ENCODE data around the gene KNDC1. TPM values are rescaled to one million over a fixed set of nuclear protein-coding genes. Genes with fewer than 3 reads are reported as not detected.

KNDC1 gene
- total and polyA plus RNA-seq, 2 of the 13 experiments (the other 11 are each of a cell fraction or from before 2014, with no cell fraction given), result 0.69 TPM; not detected in 1

- FAIRE-seq, result no peak
- CTCF ChIA-PET (ENCODE audit: low intra/inter-chr PET ratio, low total read pairs), result no interaction called here
- DNase-seq (ENCODE audit: low spot score), result no peak
These were observed 4.8 kb upstream of the KNDC1 start for GRCh38 chr10:133154996-133155778.

DNA sequence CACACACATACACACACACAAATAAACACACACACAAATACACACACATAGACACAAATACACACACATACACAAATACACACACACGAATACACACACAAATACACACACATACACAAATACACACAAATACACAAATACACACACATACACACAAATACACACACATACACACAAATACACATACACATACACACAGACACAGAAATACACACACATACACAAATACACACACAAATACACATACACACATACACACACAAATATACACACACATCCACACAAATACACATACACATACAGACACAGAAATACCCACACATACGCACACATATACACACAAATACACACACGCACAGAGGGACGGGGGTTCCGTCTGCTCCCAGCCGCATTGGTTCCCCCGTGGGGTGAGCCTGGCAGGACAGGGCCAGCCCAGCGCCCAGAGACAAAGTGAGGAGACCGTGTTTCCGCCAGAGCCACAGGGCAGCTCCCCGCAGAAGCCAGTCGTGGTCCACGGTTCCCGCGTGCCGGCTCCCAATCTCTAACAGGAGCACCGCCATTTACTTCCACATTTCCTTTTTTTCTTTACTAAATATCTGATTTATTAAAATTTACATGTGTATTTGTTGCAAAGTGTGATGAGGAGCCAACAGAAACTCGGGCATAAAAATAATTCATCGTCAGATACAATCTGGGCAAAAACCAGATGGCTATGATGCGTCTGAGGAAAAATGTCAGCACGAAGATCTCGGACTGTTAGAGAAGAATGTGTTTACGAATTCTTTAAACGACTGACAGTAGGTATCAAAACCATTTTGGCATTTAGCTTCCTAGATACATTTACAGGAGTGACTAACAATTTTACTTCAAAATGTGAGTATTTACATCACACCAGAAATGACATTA is 3.1 kb upstream of the KNDC1 start:
- Histone ChIP-seq H3K27ac (ENCODE audit: extremely low read length, insufficient read depth, low read length) (no peak overlapping the region), H3K9me3 (ENCODE audit: low read length) (no peaks in the 10 kb centered on the region), H3K9ac (ENCODE audit: insufficient read depth, low read depth, low read length) (no peak overlapping the region), H3K4me2 (ENCODE audit: low read depth, low read length) (no peak overlapping the region), H4K20me1 (ENCODE audit: insufficient read depth, low read length) (no peaks in the 10 kb centered on the region), H3K79me2 (ENCODE audit: insufficient read depth, low read length) (no peaks in the 10 kb centered on the region), H3K4me1 (ENCODE audit: insufficient read depth, low read length) (peaks cover 8% of the 10 kb centered on the region), H3K4me3 (replicated peaks in 1 of 3; ENCODE audit: insufficient read depth in 1 of 3, low read depth in 2 of 3, low read length in 3 of 3) (no peak overlapping the region), H3K27me3 (ENCODE audit: control insufficient read depth in 1 of 2, insufficient read depth in 2 of 2, low read length in 2 of 2) (peaks cover 8 to 37% of the 10 kb centered on the region in 2 experiments), H3K36me3 (replicated peaks in 1 of 2; ENCODE audit: control insufficient read depth in 1 of 2, insufficient read depth in 2 of 2, low read length in 2 of 2) (no peaks in the 10 kb centered on the region), H2AFZ (ENCODE audit: low read length) (no peak overlapping the region)
- CTCF ChIA-PET (ENCODE audit: low intra/inter-chr PET ratio, low total read pairs), result no interaction called here
- no peak for DNase-seq (ENCODE audit: low spot score)
- 60% methylated on average over 22 of the region's 24 CpGs for WGBS (ENCODE audit: low lambda C conversion rate)
- no peak for ATAC-seq
- in situ Hi-C loops (cut with HindIII; ENCODE audit: extremely low pct_ligation_motif_present, low pct_unique_long_range_greater_than_20kb) (no loop called here), intact Hi-C loops (cut with micrococcal nuclease; ENCODE audit: unreplicated experiment) (no loop called here)
- no TSS peak for BruUV-seq (replicated peaks)
- POLR2A ChIA-PET, result no interaction called here
- TF ChIP-seq MLX (CRISPR knock-in tag; IDR thresholded peaks at IDR 0.05) (no peak), ZNF646 (CRISPR knock-in tag; IDR thresholded peaks at IDR 0.05) (peak; percentile 47; the same call in 1 of the 2 replicates)
- FAIRE-seq, result no peak

More at GRCh38 chr10:133154996-133155778, 4.8 kb upstream of the KNDC1 start:
- Histone ChIP-seq H3K27ac (ENCODE audit: extremely low read length, insufficient read depth, low read length) (no peak overlapping the region), H3K4me2 (ENCODE audit: low read depth, low read length) (no peak overlapping the region), H3K4me1 (ENCODE audit: insufficient read depth, low read length) (no peaks in the 10 kb centered on the region), H4K20me1 (ENCODE audit: insufficient read depth, low read length) (no peaks in the 10 kb centered on the region), H3K36me3 (replicated peaks in 1 of 2; ENCODE audit: control insufficient read depth in 1 of 2, insufficient read depth in 2 of 2, low read length in 2 of 2) (no peaks in the 10 kb centered on the region), H3K79me2 (ENCODE audit: insufficient read depth, low read length) (no peaks in the 10 kb centered on the region), H3K27me3 (ENCODE audit: control insufficient read depth in 1 of 2, insufficient read depth in 2 of 2, low read length in 2 of 2) (peaks cover 5 to 32% of the 10 kb centered on the region in 2 experiments), H3K4me3 (replicated peaks in 1 of 3; ENCODE audit: insufficient read depth in 1 of 3, low read depth in 2 of 3, low read length in 3 of 3) (no peak overlapping the region), H2AFZ (ENCODE audit: low read length) (no peak overlapping the region), H3K9me3 (ENCODE audit: low read length) (no peaks in the 10 kb centered on the region), H3K9ac (ENCODE audit: insufficient read depth, low read depth, low read length) (no peak overlapping the region)
- POLR2A ChIA-PET, result no interaction called here
- no peak for ATAC-seq
- intact Hi-C loops (cut with micrococcal nuclease; ENCODE audit: unreplicated experiment) (no loop called here), in situ Hi-C loops (cut with HindIII; ENCODE audit: extremely low pct_ligation_motif_present, low pct_unique_long_range_greater_than_20kb) (no loop called here)
- peak; percentile 63 for TF ChIP-seq CREB1 (IDR thresholded peaks at IDR 0.05)
- no peak for TF ChIP-seq CREB1 (CRISPR knock-in tag; IDR thresholded peaks at IDR 0.05)
- TF ChIP-seq ATF7 (IDR thresholded peaks at IDR 0.05), result peak; percentile 55
- no peak for TF ChIP-seq ATF7 (CRISPR knock-in tag; IDR thresholded peaks at IDR 0.05)
- TF ChIP-seq ATF1 (CRISPR knock-in tag; IDR thresholded peaks at IDR 0.05), result no peak
- BruUV-seq (replicated peaks), result no TSS peak
- 27% methylated on average over 28 of the region's 30 CpGs for WGBS (ENCODE audit: low lambda C conversion rate)

Measured in HepG2 (cell line).